Immature natural killer cell (primary cell): ENCODE data around the gene GMNN. TPM values are rescaled to one million over a fixed set of nuclear protein-coding genes. Genes with fewer than 3 reads are reported as not detected.
A peak's percentile ranks its signal among the peaks of the same experiment; 100 is the strongest.

Source experiments
- DNase-seq, 3 donors: peaks; one replicate each; pipeline ENCODE4 v3.0.0; 2022; ENCODE audit warnings: mixed read lengths in 1 of 3
- H3K27ac Mint-ChIP-seq, 6 donors: one replicate each; pipeline ENCODE4 v1.8.0; 2020; ENCODE audit warnings: mixed read lengths in 6 of 6, mild to moderate bottlenecking in 5 of 6, inconsistent platforms in 4 of 6, moderate library complexity in 3 of 6
- H3K27me3 Mint-ChIP-seq, 3 donors: one replicate each; pipeline ENCODE4 v1.8.0; 2020 to 2021; ENCODE audit warnings: low read depth in 3 of 3, mild to moderate bottlenecking in 3 of 3, mixed read lengths in 3 of 3, moderate library complexity in 3 of 3, inconsistent platforms in 1 of 3
- H3K36me3 Mint-ChIP-seq, 3 donors: one replicate each; pipeline ENCODE4 v1.8.0; 2020; ENCODE audit warnings: mixed read lengths in 3 of 3, inconsistent platforms in 2 of 3, mild to moderate bottlenecking in 2 of 3
- H3K4me1 Mint-ChIP-seq, 2 donors: one replicate each; pipeline ENCODE4 v1.8.0; 2020; ENCODE audit warnings: inconsistent platforms in 2 of 2, mild to moderate bottlenecking in 2 of 2, mixed read lengths in 2 of 2, moderate library complexity in 1 of 2
- H3K4me3 Mint-ChIP-seq, 5 donors: one replicate each; pipeline ENCODE4 v1.8.0; 2020; ENCODE audit warnings: mild to moderate bottlenecking in 5 of 5, mixed read lengths in 5 of 5, inconsistent platforms in 3 of 5, moderate library complexity in 3 of 5
- H3K9me3 Mint-ChIP-seq, 6 donors: one replicate each; pipeline ENCODE4 v1.8.0; 2020; ENCODE audit warnings: mild to moderate bottlenecking in 6 of 6, mixed read lengths in 6 of 6, inconsistent platforms in 4 of 6, moderate library complexity in 3 of 6
- polyA plus RNA-seq, 3 donors: library from polyadenylated mRNA; unstranded; fragments of 300-500 nt; fragmentation: Illumina TruSeq; gene quantifications; one replicate each; pipeline ENCODE4 v1.2.3, GENCODE V29; 2021

The GMNN gene
- polyA plus RNA-seq, 3 donors from 2014 or later, result 5.1 to 9.6 (median 5.2) TPM

DNA sequence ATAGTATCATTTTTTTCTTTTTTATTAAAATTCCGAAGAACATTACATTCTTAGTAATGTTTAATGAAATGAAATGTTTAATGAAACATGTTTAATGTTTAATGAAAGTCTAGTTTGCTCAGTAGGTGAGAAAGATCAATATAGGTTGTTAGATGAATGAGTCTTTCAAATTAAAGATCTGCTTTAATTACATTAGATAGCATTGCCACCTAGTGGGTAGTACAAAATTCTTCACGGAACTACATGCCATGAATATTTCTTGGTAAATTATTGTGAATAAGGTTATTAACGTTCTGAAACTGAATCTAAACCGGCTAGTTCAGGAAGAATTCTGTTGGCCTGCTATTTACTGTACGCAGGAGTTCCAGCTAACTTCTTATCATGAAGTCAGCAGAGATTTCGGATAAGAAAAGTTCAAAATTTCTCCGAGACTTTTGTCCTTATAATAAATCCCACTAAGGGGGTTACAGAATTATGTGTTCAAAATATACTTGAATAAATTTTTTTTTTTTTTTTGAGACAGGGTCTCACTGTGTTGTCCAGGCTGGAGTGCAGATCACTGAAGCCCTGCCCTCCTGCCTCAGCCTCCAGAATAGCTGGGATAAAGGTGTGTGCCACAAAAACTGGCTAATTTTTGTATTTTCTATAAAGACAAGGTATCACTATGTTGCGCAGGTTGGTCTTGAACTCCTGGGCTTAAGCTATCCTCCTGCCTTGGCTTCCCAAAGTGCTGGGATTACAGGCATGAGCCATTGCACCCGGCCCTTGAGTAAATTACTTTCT, 7.9 kb upstream of the GMNN start:
- no peaks in the 10 kb centered on the region for H3K9me3 Mint-ChIP-seq
- H3K4me3 Mint-ChIP-seq, result no peak overlapping the region
- peaks cover 2 to 5% of the 10 kb centered on the region in 2 donors for H3K4me1 Mint-ChIP-seq
- H3K27me3 Mint-ChIP-seq, result peaks cover 0 to 2% (median 0%) of the 10 kb centered on the region in 3 donors
- DNase-seq, result peak; percentile 16 to 33 (median 19)
- no peaks in the 10 kb centered on the region for H3K36me3 Mint-ChIP-seq
- no peak overlapping the region for H3K27ac Mint-ChIP-seq

DNA sequence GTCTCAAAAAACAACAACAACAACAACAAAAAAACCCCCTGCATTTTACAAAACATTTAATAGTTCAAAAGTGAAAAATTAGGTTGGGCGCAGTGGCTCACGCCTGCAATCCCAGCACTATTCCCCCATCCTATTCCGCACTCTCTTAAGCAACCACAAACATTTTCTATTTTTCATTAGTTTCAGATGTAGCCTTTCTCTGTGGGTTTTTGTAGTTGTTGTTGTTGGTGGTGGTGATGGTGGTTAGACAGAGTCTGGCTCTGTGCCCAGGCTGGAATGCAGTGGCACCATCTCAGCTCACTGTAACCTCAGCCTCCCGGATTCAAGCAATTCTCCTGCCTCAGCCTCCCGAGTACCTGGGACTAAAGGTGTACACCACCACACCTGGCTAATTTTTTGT, 6.4 kb upstream of the GMNN start:
- no peaks in the 10 kb centered on the region for H3K9me3 Mint-ChIP-seq
- no peak overlapping the region for H3K27ac Mint-ChIP-seq
- H3K36me3 Mint-ChIP-seq, result no peaks in the 10 kb centered on the region
- peaks cover 0 to 2% (median 0%) of the 10 kb centered on the region in 3 donors for H3K27me3 Mint-ChIP-seq
- H3K4me1 Mint-ChIP-seq, result peaks cover 2 to 5% of the 10 kb centered on the region in 2 donors
- DNase-seq, result no peak
- H3K4me3 Mint-ChIP-seq, result no peak overlapping the region

DNA sequence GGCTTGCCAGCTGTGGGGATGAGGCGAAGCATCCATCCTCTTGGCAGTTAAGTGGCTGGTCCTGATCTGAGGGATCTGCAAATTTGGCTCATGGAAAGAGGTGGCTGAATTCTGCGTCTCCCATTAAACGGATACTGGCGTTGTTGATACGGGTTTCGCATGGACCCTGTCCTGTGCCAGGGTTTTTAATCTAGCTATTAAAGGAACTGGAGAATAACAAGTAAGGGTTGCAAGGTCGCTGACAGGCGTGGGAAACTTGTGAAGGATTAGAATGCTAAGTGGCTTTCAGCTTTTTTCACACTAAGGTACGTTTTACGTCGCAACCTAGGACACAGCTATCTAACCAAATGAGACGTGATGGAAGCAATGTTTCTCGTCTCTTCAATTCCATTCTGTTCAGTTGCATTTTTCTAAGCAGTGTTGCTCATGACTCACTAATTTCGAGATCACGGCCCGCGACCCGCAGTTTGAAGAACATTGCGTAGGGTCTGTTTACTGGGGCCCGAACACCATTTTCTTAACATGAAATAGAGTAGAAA, 852 bp downstream of the GMNN start:
- Mint-ChIP-seq H3K27me3 (peaks cover 10 to 13% (median 10%) of the 10 kb centered on the region in 3 donors), H3K4me1 (peaks cover 19 to 37% of the 10 kb centered on the region in 2 donors), H3K27ac (peak overlapping the region; percentile 88 to 99 (median 98)), H3K4me3 (peak overlapping the region; percentile 98 to 100 (median 99)), H3K36me3 (peaks cover 0 to under 1% (median 0%) of the 10 kb centered on the region in 3 donors), H3K9me3 (no peaks in the 10 kb centered on the region)
- no peak for DNase-seq

DNA sequence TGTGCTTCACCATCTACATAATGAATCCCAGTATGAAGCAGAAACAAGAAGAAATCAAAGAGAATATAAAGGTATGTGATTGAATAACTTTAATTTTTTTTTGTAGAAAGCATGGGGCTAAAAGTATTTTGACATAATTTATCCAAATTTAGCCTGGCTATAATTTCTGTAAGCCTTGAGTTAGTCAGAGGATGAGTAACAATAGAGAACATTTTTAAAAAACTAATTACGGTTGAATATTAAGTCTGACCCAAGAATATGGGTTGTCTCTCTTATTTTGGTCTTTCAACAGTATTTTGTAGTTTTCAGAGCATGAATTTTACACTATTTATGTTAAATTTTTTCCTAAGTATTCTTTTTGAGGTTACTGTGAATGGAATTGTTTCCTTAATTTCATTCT, 2.5 kb downstream of the GMNN start:
- DNase-seq, result no peak
- H3K4me1 Mint-ChIP-seq, result peaks cover 19 to 37% of the 10 kb centered on the region in 2 donors
- H3K4me3 Mint-ChIP-seq, result no peak overlapping the region
- peaks cover 10 to 13% (median 10%) of the 10 kb centered on the region in 3 donors for H3K27me3 Mint-ChIP-seq
- no peak overlapping the region for H3K27ac Mint-ChIP-seq
- no peaks in the 10 kb centered on the region for H3K9me3 Mint-ChIP-seq
- peaks cover 0 to 6% (median 0%) of the 10 kb centered on the region in 3 donors for H3K36me3 Mint-ChIP-seq

DNA sequence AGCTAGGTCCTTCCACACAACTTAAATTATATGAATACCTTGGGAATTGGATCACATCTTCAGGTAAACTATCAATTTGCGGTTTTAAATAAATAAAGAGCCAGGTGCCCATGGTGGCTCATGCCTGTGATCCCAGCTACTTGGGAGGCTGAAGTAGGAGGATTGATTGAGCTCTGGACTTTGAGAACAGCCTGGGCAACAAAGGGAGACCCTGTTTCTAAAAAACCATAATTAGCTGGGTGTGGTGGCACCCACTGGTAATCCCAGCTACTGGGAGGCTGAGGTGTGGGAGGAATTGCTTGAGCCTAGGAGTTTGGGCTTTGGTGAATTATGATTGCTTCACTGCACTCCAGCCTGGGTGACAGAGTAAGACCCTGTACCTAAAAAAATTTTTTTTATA, 3.4 kb downstream of the GMNN start:
- H3K9me3 Mint-ChIP-seq, result no peaks in the 10 kb centered on the region

DNA sequence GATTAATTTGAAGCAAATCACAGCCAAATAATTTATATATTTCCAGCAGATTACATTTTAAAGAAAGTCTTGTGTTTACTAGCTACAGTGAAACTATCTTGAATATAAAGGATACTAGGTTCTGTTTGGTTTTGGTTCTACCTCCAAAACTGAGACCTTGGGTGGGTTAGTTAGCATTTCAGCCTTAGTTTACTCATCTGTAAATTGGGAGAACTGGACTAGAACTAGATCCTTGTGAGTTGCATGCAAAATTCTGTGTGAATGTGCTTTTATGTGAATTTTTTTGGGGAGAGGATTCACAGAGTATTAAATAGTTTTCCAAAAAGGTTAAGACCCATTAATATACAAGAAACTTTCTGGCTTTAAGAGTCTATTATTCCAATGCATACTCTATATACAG, 4.1 kb downstream of the GMNN start:
- Mint-ChIP-seq H3K4me3 (no peak overlapping the region), H3K27me3 (peaks cover 10 to 13% (median 10%) of the 10 kb centered on the region in 3 donors), H3K27ac (no peak overlapping the region), H3K36me3 (peaks cover 0 to 8% (median 0%) of the 10 kb centered on the region in 3 donors), H3K9me3 (no peaks in the 10 kb centered on the region), H3K4me1 (peaks cover 18 to 34% of the 10 kb centered on the region in 2 donors)
- DNase-seq, result no peak

More for the DNA sequence above, 3.4 kb downstream of the GMNN start:
- no peak for DNase-seq
- Mint-ChIP-seq H3K27me3 (peaks cover 10 to 13% (median 10%) of the 10 kb centered on the region in 3 donors), H3K36me3 (peaks cover 0 to 8% (median 0%) of the 10 kb centered on the region in 3 donors), H3K27ac (no peak overlapping the region), H3K4me3 (no peak overlapping the region), H3K4me1 (peaks cover 19 to 37% of the 10 kb centered on the region in 2 donors)

DNA sequence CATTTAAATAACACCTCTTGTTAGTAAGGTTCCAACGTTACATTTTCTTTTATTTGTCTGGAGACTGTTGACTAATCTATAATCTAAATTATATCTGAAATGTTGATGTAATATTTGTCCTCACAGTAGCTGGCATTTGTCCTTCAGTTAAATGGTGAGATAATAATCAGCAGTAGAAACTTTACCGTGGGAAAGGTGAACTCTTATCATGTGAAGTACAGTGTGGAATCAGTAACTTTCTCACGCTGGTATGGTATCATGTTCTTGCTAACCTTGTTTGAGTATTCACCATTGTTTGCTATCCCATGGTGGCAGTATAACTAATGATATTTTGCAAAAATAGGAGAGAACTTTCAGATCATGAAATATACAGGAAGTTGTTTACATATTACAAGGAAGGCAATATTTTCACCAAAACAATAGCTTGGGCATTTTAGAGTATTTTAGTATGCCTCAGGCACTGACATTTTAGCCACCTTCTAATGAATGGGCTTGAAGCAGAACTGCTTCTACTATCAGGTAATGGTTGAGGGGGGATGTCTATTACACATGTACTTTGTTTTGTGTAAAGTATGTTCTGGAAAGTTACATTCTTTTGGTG, 4.8 kb downstream of the GMNN start:
- no peak overlapping the region for H3K27ac Mint-ChIP-seq

DNA sequence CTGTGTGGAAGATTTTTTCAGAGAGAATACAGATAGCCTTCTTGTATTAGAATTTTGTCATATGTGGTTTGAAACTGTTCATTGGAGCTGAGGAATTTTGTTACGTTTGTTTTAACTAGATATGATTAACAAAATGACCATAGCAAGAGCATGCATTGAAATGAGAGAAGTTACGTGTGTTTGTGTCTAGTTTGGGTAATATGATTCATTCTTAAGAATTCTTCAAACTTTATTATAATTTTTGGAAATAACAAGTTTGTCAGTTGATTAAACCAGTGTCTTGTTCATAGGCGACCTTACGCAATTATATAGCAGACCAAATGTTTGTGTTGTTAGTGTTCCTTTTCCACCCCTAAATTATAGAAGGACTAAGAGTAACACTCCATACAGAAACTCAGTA, 5.5 kb downstream of the GMNN start:
- Mint-ChIP-seq H3K36me3 (peaks cover 0 to 8% (median 4%) of the 10 kb centered on the region in 3 donors), H3K27me3 (peaks cover 3 to 5% (median 4%) of the 10 kb centered on the region in 3 donors), H3K27ac (no peak overlapping the region), H3K9me3 (no peaks in the 10 kb centered on the region), H3K4me3 (no peak overlapping the region), H3K4me1 (peaks cover 13 to 24% of the 10 kb centered on the region in 2 donors)
- no peak for DNase-seq

More for the DNA sequence above, 4.8 kb downstream of the GMNN start:
- H3K9me3 Mint-ChIP-seq, result no peaks in the 10 kb centered on the region
- H3K27me3 Mint-ChIP-seq, result peaks cover 10 to 11% (median 10%) of the 10 kb centered on the region in 3 donors
- peaks cover 14 to 27% of the 10 kb centered on the region in 2 donors for H3K4me1 Mint-ChIP-seq
- DNase-seq, result no peak
- H3K4me3 Mint-ChIP-seq, result no peak overlapping the region
- H3K36me3 Mint-ChIP-seq, result peaks cover 0 to 8% (median 3%) of the 10 kb centered on the region in 3 donors

DNA sequence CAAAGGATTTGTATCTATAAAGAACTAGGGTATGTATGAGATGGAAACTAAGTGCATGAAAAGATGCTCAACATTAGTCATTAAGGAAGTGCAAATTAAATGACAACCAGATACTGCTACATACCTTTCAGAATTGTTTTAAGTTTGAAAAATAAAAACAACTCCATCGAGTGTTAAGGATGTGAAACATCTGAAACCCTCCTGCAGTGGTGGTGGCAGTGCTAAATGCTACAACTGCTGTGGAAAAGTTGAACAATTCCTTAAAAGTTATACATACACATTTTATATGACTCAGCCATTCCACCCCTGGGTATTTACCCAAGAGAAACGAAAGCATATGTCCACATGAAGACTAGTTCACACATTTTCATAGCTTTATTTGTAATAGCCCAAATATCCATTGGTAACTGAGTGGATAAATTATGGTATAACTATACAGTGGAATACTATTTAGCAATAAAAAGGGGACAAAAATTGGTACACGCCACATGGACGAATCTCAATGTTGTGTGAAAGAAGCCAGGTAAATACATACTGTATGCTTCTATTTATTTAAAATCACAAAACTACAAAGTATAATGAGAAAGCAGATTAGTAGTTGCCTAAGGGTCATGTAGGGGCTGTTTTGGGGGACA, 13.4 kb downstream of the GMNN start:
- peaks cover 0 to 16% (median 14%) of the 10 kb centered on the region in 3 donors for H3K36me3 Mint-ChIP-seq
- H3K27ac Mint-ChIP-seq, result no peak overlapping the region
- H3K4me3 Mint-ChIP-seq, result no peak overlapping the region
- no peak for DNase-seq
- no peaks in the 10 kb centered on the region for H3K4me1 Mint-ChIP-seq
- H3K9me3 Mint-ChIP-seq, result no peaks in the 10 kb centered on the region
- peaks cover 0 to 5% (median 0%) of the 10 kb centered on the region in 3 donors for H3K27me3 Mint-ChIP-seq

DNA sequence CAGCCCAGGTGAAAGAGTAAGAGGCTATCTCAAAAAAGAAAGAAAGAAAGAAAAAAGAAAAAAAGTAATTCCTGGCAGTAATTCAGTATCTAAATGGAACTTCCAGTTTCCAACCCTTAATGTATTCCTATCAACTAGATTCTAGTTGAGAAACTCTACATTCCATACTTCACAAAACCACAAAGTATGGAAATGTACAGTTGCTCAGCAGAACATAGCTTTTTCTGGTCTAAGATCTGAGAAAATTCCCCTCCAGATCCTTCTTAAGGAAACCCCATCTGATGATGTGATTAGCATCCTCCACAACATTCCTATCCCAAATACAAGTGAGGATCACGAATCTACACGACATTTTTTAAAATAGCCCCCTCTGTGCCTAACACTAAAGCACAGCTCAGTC, 20.4 kb downstream of the GMNN start:
- Mint-ChIP-seq H3K27ac (peak overlapping the region in 1 of 6 donors; percentile 22), H3K27me3 (peaks cover 0 to 10% (median 10%) of the 10 kb centered on the region in 3 donors), H3K9me3 (no peaks in the 10 kb centered on the region), H3K4me3 (no peak overlapping the region), H3K36me3 (peaks cover 0 to 10% (median 0%) of the 10 kb centered on the region in 3 donors), H3K4me1 (peaks cover 0 to 2% of the 10 kb centered on the region in 2 donors)
- no peak for DNase-seq

DNA sequence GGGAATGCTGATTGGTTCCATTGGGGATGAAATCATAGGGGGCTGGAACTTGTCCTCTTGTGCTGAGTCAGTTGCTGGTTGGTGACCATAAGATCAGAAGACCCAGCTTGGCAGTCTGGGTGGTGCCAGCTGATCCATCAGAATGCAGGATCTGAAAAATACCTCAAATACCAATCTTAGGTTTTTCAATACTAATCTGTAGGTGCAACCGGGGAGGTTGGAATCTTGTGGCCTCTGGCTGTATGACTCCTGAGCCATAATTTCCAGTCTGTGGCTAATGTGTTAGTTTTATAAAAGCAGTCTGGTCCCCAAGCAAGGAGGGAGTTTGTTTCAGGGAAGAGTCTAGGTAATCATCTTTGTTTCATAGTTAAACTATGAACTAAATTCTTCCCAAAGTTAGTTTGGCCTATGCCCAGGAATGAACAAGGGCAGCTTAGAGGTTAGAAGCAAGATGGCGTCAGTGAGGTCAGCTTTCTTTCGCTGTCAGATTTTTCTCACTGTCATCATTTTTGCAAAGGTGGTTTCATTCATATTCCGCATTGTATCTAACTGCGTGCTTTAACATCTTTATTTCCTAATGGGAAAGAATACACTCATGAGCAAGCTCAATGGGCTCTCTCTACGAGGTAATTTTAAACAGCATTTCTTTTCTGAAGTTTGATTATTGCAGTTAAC, 22.0 kb downstream of the GMNN start:
- Mint-ChIP-seq H3K27me3 (peaks cover 0 to 12% (median 8%) of the 10 kb centered on the region in 3 donors), H3K36me3 (peaks cover 0 to 10% (median 4%) of the 10 kb centered on the region in 3 donors), H3K9me3 (no peaks in the 10 kb centered on the region), H3K4me3 (no peak overlapping the region), H3K27ac (peak overlapping the region in 2 of 6 donors; percentile 46 to 51), H3K4me1 (peaks cover 0 to 2% of the 10 kb centered on the region in 2 donors)
- DNase-seq, result no peak

DNA sequence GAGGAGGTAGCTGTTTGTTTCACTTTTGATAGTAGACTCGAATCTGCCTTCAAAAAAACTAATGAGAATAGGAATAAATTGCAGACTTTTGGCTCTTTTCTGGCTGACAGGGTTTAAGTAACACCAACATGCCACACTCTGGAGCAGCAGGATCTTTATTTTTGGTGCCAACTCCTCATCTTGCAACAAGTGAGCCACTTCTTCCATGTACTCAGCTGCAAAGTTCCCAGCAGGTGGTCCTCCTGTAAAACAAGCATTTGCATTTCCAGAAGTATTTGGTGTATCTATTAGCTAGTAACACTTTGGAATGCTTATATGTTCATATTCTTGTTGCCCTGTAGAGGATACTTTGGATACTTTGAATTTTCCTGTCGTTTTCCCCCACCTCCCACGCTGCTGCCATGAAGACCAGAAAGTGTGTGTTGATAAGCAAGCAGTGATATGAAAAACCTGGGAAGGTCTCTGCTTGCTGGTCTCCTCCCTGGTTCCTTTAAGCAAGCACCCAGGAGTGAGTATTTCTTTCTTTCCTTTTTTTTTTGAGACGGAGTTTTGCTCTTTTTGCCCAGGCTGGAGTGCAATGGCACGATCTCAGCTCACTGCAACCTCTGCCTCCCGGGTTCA, 23.0 kb downstream of the GMNN start:
- Mint-ChIP-seq H3K36me3 (peaks cover 0 to 10% (median 4%) of the 10 kb centered on the region in 3 donors), H3K4me1 (peaks cover 0 to 2% of the 10 kb centered on the region in 2 donors), H3K9me3 (no peaks in the 10 kb centered on the region), H3K4me3 (no peak overlapping the region), H3K27me3 (peaks cover 0 to 20% (median 7%) of the 10 kb centered on the region in 3 donors), H3K27ac (peak overlapping the region in 2 of 6 donors; percentile 55 to 72)
- no peak for DNase-seq
